DMS 273 (cell line): ENCODE measurements around the gene CIT.

Experiments
- DNase-seq: peaks from one replicate; lab custom pipeline; 2025; ENCODE audit not compliant: unreplicated experiment; lab: John Stamatoyannopoulos, UW

The CIT gene

GRCh38 chr12:119705182-119705581 is 171.9 kb downstream of the CIT start:
- DNase-seq: peak; percentile 20

- no peak for DNase-seq
These were observed 172.9 kb downstream of the CIT start for GRCh38 chr12:119704065-119704747.

- DNase-seq: no peak
These were observed 177.0 kb downstream of the CIT start for GRCh38 chr12:119700078-119700477.

- DNase-seq: no peak
These were observed 177.8 kb downstream of the CIT start for GRCh38 chr12:119699199-119699760.

GRCh38 chr12:119696943-119697342 is 180.2 kb downstream of the CIT start:
- no peak for DNase-seq

- peak; percentile 17 for DNase-seq
These were observed 182.1 kb downstream of the CIT start for GRCh38 chr12:119695034-119695433.

- DNase-seq: no peak
These were observed 183.0 kb downstream of the CIT start for GRCh38 chr12:119694111-119694510.

- DNase-seq: no peak
These were observed 183.6 kb downstream of the CIT start for GRCh38 chr12:119693511-119693910.

GRCh38 chr12:119692997-119693396 is 184.1 kb downstream of the CIT start:
- DNase-seq: peak; percentile 70

GRCh38 chr12:119692410-119692809 is 184.7 kb downstream of the CIT start:
- peak; percentile 80 for DNase-seq

- no peak for DNase-seq
These were observed 185.8 kb downstream of the CIT start for GRCh38 chr12:119691202-119691810.

GRCh38 chr12:119689935-119690500 is 187.1 kb downstream of the CIT start:
- no peak for DNase-seq

GRCh38 chr12:119687879-119688278 is 189.2 kb downstream of the CIT start:
- no peak for DNase-seq

- DNase-seq: no peak
These were observed 189.7 kb downstream of the CIT start for GRCh38 chr12:119687406-119687805.

- no peak for DNase-seq
These were observed 190.3 kb downstream of the CIT start for GRCh38 chr12:119686776-119687175.

GRCh38 chr12:119686355-119686754 is 190.8 kb downstream of the CIT start:
- no peak for DNase-seq

GRCh38 chr12:119685375-119685774 is 191.7 kb downstream of the CIT start:
- no peak for DNase-seq

GRCh38 chr12:119684711-119685369 is 192.3 kb downstream of the CIT start:
- DNase-seq: no peak

GRCh38 chr12:119683816-119684215 is 193.3 kb downstream of the CIT start:
- DNase-seq: no peak

GRCh38 chr12:119683413-119683812 is 193.7 kb downstream of the CIT start:
- DNase-seq: no peak

GRCh38 chr12:119682639-119683252 is 194.4 kb downstream of the CIT start:
- peak; percentile 26 for DNase-seq
